ENCODE data around the gene SEPTIN2.
"Not testable (repeated sequence)": the region's sequence is repeated elsewhere in the genome, so short reads cannot be mapped to it uniquely, and the experiment has no call there.

Gene SEPTIN2

GRCh38 chr2:241379481-241380480, 64.1 kb downstream of the SEPTIN2 start:
- no peak for DNase-seq (ENCODE audit: low read depth in 2 of 2)

GRCh38 chr2:241381872-241382271, 66.1 kb downstream of the SEPTIN2 start:
- no peak for DNase-seq (ENCODE audit: low read depth in 2 of 2)

DNA sequence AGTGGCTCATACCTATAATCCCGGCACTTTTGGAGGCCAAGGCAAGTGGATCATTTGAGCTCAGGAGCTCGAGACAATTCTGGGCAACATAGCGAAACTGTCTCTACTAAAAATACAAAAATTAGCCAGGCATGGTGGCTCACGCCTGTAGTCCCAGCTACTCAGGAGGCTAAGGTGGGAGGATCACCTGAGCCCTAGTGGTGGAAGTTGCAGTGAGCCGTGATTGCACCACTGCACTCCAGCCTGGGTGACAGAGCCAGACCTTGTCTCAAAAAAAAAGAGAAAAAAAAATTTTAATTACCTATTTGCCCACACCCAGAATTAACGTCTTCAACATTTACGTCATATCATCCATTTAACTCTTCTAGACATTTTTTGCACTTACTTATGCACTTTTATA, 69.7 kb downstream of the SEPTIN2 start:
- not testable (repeated sequence) for DNase-seq (ENCODE audit: low read depth in 2 of 2)

GRCh38 chr2:241386519-241386918, 70.8 kb downstream of the SEPTIN2 start:
- no peak for DNase-seq (ENCODE audit: low read depth in 2 of 2)

DNA sequence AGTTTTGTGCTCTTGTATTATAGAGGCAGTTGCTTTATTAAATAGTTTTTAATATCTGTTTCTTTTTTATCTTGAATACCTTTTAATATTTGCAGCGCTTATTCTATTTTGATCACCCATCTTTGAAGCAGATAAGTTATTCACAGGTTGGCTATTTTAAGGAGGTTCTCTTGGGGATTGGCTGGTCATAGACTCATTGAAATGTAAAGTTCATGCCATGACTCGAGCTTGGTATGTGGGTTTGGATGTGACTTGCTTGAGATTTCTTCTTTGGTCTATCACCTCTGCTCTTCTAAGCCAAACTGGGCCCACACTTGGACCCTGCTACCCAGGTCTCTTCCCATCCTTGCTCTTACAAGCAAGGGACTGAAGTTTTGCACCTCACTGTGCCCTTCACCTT, 74.0 kb downstream of the SEPTIN2 start:
- no peak for DNase-seq (ENCODE audit: low read depth in 2 of 2)

DNA sequence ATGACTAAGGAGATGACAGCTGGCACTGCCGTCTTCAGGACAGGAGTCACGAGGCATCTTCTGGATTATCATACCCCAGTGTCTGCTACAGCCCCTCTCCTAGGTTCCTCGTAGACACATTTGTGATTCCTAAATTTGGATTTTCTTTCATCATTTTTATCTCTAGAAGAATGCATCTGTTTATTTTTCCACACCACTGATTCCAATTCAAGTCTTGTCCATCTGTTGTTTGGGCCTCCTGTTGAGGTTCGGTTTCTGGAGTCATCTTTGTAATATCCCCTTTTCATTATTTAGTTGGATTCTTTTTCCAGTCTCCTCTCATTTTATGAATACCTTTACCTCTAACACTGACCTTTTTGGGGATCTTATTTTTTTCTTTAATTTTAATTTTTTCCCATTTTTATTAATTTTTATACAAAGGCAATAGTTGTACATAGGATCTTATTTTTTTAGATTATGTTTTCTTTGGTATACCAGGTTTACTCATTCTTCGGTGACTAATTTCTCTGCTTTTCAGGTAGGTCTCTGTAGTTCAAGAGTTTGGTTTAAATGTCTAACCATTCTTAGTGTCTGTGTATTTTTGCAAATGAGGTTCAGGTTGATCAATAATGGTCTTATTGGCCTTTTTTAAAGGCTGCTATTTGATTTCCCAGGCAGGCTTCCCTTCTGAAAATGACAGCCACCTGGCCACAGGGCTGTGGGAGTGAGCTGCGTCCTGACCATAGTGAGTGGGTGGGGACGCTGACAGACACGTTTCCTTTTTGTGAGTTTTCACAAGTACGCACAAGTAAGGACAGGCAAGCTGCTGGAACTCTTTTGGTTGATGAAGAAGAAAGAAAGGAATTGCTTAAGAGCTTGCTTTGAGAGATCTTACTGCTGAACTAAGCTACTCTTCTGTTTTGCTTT, 74.8 kb downstream of the SEPTIN2 start:
- no peak for DNase-seq (ENCODE audit: low read depth in 2 of 2)

- no peak for DNase-seq (ENCODE audit: low read depth in 2 of 2)
Measured at GRCh38 chr2:241391892-241392665, 76.4 kb downstream of the SEPTIN2 start.

DNA sequence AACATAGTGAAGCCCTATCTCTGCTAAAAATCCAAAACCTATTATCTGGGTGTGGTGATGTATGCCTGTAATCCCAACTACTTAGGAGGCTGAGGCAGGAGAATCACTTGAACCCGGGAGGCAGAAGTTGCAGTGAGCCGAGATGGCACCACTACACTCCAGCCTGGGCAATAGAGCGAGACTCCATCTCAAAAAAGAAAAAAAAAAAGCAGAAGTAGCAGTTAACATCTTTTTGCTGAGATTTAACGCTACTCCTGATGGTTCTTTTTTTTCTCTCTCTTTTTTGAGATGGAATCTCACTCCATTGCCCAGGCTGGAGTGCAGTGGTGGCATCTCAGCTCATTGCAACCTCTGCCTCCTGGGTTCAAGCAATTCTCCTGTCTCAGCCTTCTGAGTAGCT, 77.0 kb downstream of the SEPTIN2 start:
- DNase-seq (ENCODE audit: low read depth in 2 of 2) = not testable (repeated sequence)

GRCh38 chr2:241393524-241394196, 77.9 kb downstream of the SEPTIN2 start:
- DNase-seq (ENCODE audit: low read depth in 2 of 2) = no peak

DNA sequence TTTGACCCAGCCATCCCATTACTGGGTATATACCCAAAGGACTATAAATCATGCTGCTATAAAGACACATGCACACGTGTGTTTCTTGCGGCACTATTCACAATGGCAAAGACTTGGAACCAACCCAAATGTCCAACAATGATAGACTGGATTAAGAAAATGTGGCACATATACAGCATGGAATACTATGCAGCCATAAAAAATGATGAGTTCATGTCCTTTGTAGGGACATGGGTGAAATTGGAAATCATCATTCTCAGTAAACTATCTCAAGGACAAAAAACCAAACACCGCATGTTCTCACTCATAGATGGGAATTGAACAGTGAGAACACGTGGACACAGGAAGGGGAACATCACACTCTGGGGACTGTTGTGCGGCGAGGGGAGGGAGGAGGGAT, 81.1 kb downstream of the SEPTIN2 start:
- DNase-seq (ENCODE audit: low read depth in 2 of 2) = not testable (repeated sequence)

- DNase-seq (ENCODE audit: low read depth in 2 of 2) = no peak
Measured at GRCh38 chr2:241399941-241400922, 84.5 kb downstream of the SEPTIN2 start.
